Renal cortex interstitium (tissue), 11 donors: ENCODE data around the gene GTF2A2. TPM values are rescaled to one million over a fixed set of nuclear protein-coding genes. Genes with fewer than 3 reads are reported as not detected.

Source experiments
- DNase-seq, 11 donors: peaks; one replicate each; pipeline ENCODE4 v3.0.0-alpha.2; 2013; ENCODE audit warnings: low read depth in 9 of 11, low spot score in 4 of 11; ENCODE audit errors: extremely low read depth in 1 of 11
- polyA plus RNA-seq, 3 donors: library from polyadenylated mRNA; unstranded; fragments of 120-200 nt; gene quantifications; one replicate each; pipeline ENCODE4 v1.2.1, GENCODE V29; 2013; ENCODE audit not compliant: insufficient read length in 3 of 3

Gene GTF2A2
- polyA plus RNA-seq, 3 donors: 119 to 150 (median 139) TPM

DNA sequence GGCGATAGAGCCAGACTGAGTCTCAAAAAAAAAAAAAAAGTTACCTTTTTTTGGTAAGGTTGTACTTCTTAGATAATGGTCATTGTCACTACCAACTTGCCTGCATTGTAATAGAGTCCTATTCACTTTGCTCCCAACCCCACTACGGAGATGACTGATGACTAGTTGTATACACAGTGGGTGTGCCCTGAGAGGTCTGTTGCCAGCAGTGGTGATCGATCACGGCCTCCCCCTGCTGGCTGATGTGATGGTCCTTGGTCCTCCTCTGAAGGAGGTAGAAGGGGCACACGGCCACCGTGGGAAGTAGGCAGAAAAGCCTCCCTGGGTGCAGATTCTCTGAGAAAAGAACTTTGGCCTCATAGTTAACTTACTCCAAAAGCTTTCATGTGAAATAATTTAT is 35.0 kb downstream of the GTF2A2 start:
- no peak for DNase-seq

GRCh38 chr15:59618406-59618805 is 38.9 kb downstream of the GTF2A2 start:
- no peak for DNase-seq

DNA sequence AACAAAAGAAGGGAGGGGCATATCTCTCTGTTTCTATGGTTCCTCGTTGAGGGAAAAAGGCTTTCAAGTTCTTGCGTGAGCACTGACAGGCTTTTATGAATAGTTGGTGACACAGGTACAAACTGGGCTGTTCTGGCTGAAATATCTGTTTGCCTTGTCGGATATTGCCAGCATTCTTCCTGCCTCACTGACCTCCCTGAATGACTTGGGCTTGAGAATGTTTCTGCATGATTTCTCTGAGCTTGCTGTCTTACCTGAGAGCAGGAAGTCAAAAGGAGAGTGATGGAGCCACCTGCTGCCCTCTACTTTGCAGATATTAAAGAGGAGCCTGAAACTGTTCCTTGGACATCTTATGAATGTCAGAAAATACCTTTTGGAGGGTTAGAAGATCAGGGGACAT is 40.9 kb downstream of the GTF2A2 start:
- DNase-seq: peak in 5 of 11 donors; percentile 25 to 44 (median 28)

- DNase-seq: no peak
These were observed 41.7 kb downstream of the GTF2A2 start for GRCh38 chr15:59615661-59616060.

- DNase-seq: no peak
These were observed 43.2 kb downstream of the GTF2A2 start for GRCh38 chr15:59614153-59614552.

GRCh38 chr15:59611276-59612260 is 45.7 kb downstream of the GTF2A2 start, which contains the start of gene GCNT3:
TSS of gene GCNT3 (plus strand) at chr15:59611783. CDS start at chr15:59618239, 6,456 bp downstream.
- DNase-seq: peak in 4 of 11 donors; percentile 15 to 54 (median 30)

- DNase-seq: no peak
These were observed 47.3 kb downstream of the GTF2A2 start for GRCh38 chr15:59609730-59610712.

- DNase-seq: no peak
These were observed 51.3 kb downstream of the GTF2A2 start for GRCh38 chr15:59605994-59606393.

- DNase-seq: no peak
These were observed 58.9 kb downstream of the GTF2A2 start for GRCh38 chr15:59598461-59598860.

- no peak for DNase-seq
These were observed 60.7 kb downstream of the GTF2A2 start for GRCh38 chr15:59596640-59597039.

- DNase-seq: no peak
These were observed 61.8 kb downstream of the GTF2A2 start for GRCh38 chr15:59595434-59595915.

- no peak for DNase-seq
These were observed 62.3 kb downstream of the GTF2A2 start for GRCh38 chr15:59594991-59595390.

- DNase-seq: no peak
These were observed 62.8 kb downstream of the GTF2A2 start for GRCh38 chr15:59594493-59594942.

DNA sequence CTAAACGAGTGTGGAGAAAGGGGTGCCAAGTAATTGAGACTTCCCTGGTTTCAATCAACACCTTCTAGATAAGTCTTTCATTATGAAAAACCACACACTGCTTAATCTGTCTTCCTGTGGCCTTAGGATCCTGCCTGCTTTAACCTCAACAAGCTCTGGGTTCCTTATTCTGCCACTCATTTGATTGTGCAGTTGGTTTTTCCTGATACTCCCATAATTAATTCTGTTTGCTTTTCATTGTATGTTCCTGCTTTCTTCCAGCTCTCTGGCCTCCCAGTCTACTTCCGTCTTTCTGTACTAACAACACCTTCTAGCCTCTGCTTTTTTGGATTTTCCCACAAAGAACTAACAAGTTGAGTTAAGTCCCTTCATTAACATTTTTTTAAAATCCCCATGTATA is 66.0 kb downstream of the GTF2A2 start:
- DNase-seq: no peak

DNA sequence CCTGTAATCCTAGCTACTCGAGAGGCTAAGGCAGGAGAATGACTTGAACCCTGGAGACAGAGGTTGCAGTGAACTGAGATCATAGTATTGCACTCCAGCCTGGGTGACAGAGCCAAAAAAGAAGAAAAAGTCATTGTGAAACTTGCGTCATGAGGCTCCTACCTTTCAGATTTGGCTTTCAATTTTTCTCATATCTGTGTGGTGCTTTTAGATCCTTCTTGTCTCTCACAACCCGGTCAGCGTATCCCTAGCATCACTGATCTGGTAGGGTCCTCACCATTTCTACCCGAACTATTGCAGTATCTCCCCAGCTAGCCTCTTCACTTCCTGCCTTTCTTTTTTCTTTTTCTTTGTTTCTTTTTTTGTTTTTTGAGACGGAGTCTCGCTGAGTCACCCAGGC is 67.3 kb downstream of the GTF2A2 start:
- no peak for DNase-seq
